A673 (cell line): ENCODE data around the gene ZNF37A.

Experiments used
- EZH2 ChIP-seq: fragments of 200-600 bp; sonication (generic); IDR thresholded peaks from 2 replicates; pipeline ENCODE4 v1.6.1; 2017; ENCODE audit warnings: borderline replicate concordance, low read depth, mild to moderate bottlenecking, mixed read lengths, antibody characterized with exemption, low read length; ENCODE audit not compliant: poor library complexity, severe bottlenecking
- TF ChIP-seq, protein P1 (sequence below): fragments of 300-800, 200-600 bp; sonication (generic); conservative IDR thresholded peaks from 2 replicates; pipeline ENCODE4 v1.5.1; 2017; ENCODE audit warnings: low read depth, mild to moderate bottlenecking, antibody characterized with exemption, low read length, moderate library complexity, mixed read lengths

DNA sequence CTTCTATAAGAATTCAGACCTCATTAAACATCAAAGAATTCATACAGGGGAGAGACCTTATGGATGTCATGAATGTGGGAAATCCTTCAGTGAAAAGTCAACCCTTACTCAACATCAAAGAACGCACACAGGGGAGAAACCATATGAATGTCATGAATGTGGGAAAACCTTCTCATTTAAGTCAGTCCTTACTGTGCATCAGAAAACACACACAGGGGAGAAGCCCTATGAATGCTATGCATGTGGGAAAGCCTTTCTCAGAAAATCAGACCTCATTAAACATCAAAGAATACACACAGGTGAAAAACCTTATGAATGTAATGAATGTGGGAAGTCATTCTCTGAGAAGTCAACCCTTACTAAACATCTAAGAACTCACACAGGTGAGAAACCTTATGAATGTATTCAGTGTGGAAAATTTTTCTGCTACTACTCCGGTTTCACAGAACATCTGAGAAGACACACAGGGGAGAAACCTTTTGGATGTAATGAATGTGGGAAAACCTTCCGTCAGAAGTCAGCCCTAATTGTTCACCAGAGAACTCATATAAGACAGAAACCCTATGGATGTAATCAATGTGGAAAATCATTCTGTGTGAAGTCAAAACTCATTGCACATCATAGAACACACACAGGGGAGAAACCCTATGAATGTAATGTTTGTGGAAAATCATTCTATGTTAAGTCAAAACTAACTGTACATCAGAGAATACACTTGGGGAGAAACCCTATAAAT lies 24.1 kb downstream of the ZNF37A start:
- TF ChIP-seq, protein P1, sequence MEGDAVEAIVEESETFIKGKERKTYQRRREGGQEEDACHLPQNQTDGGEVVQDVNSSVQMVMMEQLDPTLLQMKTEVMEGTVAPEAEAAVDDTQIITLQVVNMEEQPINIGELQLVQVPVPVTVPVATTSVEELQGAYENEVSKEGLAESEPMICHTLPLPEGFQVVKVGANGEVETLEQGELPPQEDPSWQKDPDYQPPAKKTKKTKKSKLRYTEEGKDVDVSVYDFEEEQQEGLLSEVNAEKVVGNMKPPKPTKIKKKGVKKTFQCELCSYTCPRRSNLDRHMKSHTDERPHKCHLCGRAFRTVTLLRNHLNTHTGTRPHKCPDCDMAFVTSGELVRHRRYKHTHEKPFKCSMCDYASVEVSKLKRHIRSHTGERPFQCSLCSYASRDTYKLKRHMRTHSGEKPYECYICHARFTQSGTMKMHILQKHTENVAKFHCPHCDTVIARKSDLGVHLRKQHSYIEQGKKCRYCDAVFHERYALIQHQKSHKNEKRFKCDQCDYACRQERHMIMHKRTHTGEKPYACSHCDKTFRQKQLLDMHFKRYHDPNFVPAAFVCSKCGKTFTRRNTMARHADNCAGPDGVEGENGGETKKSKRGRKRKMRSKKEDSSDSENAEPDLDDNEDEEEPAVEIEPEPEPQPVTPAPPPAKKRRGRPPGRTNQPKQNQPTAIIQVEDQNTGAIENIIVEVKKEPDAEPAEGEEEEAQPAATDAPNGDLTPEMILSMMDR = no peak
- TF ChIP-seq EZH2 = no peak
